ENCODE results near the gene C4A.
"Not testable (repeated sequence)": the region's sequence is repeated elsewhere in the genome, so short reads cannot be mapped to it uniquely, and the experiment has no call there.

The C4A gene

DNA sequence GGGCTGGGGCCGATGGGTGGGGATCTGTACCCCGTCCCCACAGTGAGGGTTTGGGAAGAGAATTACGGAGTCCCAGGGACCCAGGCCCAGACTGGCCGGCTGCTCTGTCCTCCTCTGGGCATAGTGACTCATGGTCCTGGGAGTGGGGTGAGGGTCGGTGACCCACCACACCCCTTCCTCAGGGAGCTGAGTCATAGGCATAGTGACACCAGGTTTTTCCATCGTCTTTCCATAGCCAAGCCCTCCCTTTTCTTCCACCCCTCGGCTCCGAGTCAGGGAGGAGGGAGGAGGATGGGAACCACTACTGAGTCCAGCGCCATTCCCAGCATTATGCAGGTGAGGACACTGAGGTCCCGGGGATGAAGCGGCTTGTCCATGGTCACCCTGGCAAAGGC, 65.2 kb downstream of the C4A start:
- no peak for DNase-seq (ENCODE audit: low read depth)
- H3K4me3 ChIP-seq (ENCODE audit: low read depth, low read length): no peak overlapping the region
- TF ChIP-seq POLR2A (IDR thresholded peaks at IDR 0.05; ENCODE audit: extremely low read depth, insufficient read length) (no peak), CTCF (IDR thresholded peaks at IDR 0.05; ENCODE audit: low read depth, low read length) (no peak), MAX (IDR thresholded peaks at IDR 0.05; ENCODE audit: low read depth, low read length) (no peak), MYC (IDR thresholded peaks at IDR 0.05; ENCODE audit: low read depth, low read length) (no peak)

DNA sequence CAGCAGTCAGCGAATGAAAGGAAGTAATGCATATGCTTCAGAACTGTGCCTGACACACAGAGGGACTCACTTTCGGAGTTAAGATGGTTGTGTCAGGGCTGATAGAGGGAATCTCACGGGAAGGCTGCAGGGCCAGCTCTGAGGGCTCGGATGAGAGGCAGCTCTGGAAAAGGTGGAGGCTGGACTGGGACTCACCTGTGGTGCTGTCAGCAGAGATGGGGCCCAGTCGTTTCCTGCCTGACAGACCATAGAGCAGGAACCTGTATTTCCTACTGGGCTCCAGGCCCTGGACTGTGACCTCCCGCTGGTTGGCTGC, 65.6 kb downstream of the C4A start:
- no peak overlapping the region for H3K4me3 ChIP-seq (ENCODE audit: low read depth, low read length)

DNA sequence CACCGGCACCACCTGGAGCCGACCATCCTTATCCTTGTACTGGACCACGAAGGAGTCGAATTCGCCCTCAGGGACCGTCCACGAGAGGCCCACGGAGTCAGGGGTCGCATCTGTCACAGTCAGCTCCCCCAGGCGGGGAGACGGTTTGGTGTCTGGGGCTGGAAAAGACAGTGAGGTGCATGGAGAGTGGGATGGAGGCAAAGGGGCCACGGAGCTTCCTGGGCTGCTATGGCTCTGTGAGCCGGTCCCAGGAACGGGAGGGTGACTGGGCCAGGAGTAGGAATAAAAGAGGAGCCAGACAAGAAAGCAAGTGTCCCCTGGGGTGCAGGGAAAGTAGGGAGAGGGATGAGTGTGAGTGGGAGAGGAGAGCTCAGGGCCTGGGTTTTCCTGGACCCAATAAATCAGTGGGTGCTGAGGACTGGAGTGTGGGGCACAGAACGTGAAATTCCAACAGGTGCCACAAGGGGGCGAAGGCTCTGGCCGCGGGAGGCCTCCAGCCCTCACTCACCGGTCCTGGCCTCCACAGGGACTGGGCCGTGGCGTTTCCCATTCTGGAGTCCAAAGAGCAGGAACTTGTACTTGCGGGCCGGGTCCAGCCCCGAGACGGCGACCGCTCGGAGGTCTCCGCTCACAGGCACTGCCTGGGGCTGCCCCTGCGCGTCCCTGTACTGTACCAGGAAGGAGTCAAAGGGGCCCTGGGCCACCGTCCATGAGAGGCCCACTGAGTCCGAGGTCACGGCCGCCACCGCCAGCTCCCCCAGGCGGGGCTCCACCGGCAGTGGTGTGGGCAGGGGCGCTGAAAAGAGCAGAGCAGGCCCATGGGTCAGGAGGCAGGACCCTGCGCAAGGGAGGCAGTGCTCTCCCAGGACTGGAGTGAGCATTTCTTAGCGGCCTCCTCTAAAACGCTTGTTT, 66.3 kb downstream of the C4A start:
- H3K4me3 ChIP-seq (ENCODE audit: low read depth, low read length): no peak overlapping the region
- peak; percentile 57 for DNase-seq (ENCODE audit: low read depth)
- TF ChIP-seq CTCF (IDR thresholded peaks at IDR 0.05; ENCODE audit: low read depth, low read length) (peak; percentile 85), MAX (IDR thresholded peaks at IDR 0.05; ENCODE audit: low read depth, low read length) (no peak)

More for the DNA sequence above, 65.6 kb downstream of the C4A start:
- TF ChIP-seq CTCF (IDR thresholded peaks at IDR 0.05; ENCODE audit: low read depth, low read length) (no peak), POLR2A (IDR thresholded peaks at IDR 0.05; ENCODE audit: extremely low read depth, insufficient read length) (no peak), MYC (IDR thresholded peaks at IDR 0.05; ENCODE audit: low read depth, low read length) (no peak), MAX (IDR thresholded peaks at IDR 0.05; ENCODE audit: low read depth, low read length) (no peak)
- no peak for DNase-seq (ENCODE audit: low read depth)

- DNase-seq (ENCODE audit: low read depth); H3K4me3 ChIP-seq (ENCODE audit: low read depth, low read length): not testable (repeated sequence)
Observed at GRCh38 chr6:32049149-32049548, 67.3 kb downstream of the C4A start.

DNA sequence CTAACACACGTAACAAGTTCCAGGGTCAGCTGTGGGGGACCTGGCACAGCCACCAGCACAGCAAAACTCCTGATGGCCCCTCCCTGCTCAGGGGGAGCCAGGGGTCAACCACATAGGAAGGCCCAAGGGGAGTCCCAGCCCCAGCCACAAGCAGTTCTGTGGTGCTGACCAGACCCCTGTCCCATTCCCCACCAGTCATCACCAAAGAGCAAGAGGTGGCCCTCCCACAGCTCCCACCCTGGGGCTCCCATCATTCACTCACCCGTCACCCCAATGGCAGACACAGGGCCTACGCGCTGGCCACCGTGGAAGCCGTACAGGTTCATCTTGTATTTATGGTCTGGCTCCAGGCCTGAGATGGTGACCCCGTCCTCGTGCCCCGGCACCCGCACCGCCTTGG, 67.9 kb downstream of the C4A start:
- not testable (repeated sequence) for DNase-seq (ENCODE audit: low read depth); H3K4me3 ChIP-seq (ENCODE audit: low read depth, low read length)

GRCh38 chr6:32050562-32050961, 68.7 kb downstream of the C4A start:
- DNase-seq (ENCODE audit: low read depth): no peak
- H3K4me3 ChIP-seq (ENCODE audit: low read depth, low read length): no peak overlapping the region
- TF ChIP-seq MYC (IDR thresholded peaks at IDR 0.05; ENCODE audit: low read depth, low read length): no peak
